Eye (tissue), 1 donor: ENCODE results near the gene CTAG1B.
"Not testable (repeated sequence)": the region's sequence is repeated elsewhere in the genome, so short reads cannot be mapped to it uniquely, and the experiment has no call there.

Experiments
- DNase-seq: peaks from one replicate; pipeline ENCODE4 v3.0.0-alpha.2; 2015

CTAG1B gene

DNA sequence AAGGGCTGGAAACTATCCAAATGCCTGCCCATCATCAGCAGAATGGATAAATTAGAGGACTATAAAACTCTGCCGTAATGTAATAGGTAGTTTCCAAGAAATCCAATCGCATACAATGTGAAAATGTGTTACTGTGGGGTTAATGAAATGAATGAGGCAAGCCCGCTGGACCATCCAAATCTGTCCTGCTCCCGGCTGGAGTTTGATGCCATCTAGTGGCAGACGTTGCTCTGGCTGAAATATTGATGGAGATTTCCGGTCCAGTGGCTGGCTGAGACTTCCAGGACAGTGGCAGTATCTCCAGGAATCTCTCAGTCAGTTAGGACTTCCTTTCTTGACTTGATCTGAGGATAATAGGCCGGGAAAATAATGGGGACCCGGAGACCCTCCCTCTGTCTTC, 36.1 kb downstream of the CTAG1B start:
- DNase-seq, result not testable (repeated sequence)

DNA sequence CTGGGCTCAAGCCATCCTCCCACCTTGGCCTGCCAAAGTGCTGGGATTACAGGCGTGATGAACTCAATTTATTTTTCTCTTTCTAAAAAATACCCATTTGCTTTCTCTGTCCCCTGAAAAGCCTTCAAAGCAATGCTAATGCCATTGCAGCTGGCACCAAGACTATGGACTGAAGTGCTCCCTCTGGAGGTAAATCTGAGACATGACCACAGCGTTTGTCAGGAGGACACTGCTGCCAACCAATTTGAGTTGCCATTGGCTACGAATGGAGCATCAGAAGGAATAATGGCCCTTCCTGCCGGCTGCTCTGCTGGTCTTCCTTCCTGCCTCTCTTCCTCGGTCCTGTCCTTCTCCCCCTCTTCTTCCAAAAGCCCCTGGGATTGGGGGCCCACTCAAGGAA, 44.0 kb downstream of the CTAG1B start:
- not testable (repeated sequence) for DNase-seq

DNA sequence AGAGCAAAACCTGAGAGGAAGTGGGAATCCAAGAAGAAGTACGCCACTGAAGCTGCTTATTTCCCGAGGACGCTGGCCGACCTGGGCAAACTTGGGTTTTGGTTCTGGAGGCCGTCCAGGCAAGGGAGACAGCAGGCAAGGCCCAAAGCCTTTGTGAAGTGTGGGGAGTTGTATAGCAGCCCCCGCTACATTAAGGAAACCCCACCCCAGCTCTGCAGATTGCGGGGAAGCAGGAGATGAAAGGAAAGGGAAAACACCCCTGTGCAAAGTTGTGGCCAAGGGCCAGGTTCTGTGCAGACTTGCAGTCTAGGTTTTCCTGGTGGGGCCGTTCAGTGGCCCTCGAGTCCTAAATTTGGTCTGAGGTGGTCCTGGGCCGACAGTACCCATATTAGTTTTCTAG, 46.0 kb downstream of the CTAG1B start:
- not testable (repeated sequence) for DNase-seq

DNA sequence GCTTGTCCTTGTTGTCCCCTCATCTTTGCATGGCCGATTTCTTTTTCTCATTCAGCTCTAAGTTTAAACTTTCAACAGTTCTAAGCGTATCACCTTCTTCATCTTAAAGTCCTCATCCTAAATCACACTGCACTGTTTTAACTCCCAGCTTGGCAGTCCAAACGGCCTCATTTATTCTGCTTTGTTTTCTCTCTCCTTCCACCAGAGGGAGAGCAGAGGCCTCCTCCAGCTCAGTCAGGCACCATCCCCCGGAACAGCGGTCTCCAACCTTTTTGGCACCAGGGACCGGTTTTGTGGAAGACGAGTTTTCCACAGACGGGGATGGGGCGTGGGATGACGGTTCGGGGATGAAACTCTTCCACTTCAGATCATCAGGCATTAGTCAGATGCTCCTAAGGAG, 48.7 kb downstream of the CTAG1B start:
- not testable (repeated sequence) for DNase-seq
